ENCODE results near the gene GGT7.

GGT7 gene

DNA sequence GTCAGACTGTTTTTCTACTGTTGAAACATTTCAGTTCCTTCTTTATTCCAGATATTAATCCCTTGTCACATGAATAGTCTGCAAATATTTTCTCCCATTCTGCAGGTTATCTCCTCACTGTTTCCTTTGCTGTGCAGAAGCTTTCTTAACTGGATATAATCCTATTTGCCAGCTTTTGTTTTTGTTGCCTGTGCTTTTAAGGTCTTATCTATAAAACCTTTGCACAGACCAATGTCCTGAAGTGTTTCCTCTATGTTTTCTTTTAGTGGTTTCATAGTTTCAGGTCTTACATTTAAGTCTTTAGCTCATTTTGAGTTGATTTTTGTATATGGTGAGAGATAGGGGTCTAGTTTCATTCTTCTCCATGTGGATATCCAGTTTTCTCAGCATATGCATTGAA, 66.4 kb downstream of the GGT7 start:
- Histone ChIP-seq H3K4me1 (ENCODE audit: control insufficient read depth in 2 of 2, insufficient read depth in 1 of 2, low read depth in 1 of 2, low read length in 2 of 2) (no peaks in the 10 kb centered on the region), H2BK12ac (ENCODE audit: low read length) (no peak overlapping the region), H2AFZ (ENCODE audit: low read length) (no peak overlapping the region), H2BK120ac (ENCODE audit: low read depth, low read length) (no peak overlapping the region), H3K4me2 (ENCODE audit: insufficient read depth, low read length, poor library complexity, severe bottlenecking) (no peak overlapping the region), H3K9ac (ENCODE audit: low read depth, low read length, poor library complexity) (no peak overlapping the region), H3K4ac (ENCODE audit: low read length) (no peak overlapping the region), H3K4me3 (ENCODE audit: low read length in 2 of 2) (no peak overlapping the region), H3K27ac (replicated peaks; ENCODE audit: low read length) (no peak overlapping the region), H3K9me3 (replicated peaks in 1 of 2; ENCODE audit: control insufficient read depth in 2 of 2, insufficient read depth in 1 of 2, low read depth in 1 of 2, low read length in 2 of 2) (peaks cover 2 to 20% of the 10 kb centered on the region in 2 donors), H3K14ac (ENCODE audit: low read length) (no peak overlapping the region), H3K23ac (ENCODE audit: low read depth, low read length, poor library complexity) (no peak overlapping the region), H4K8ac (ENCODE audit: low read depth, low read length) (no peak overlapping the region), H3K18ac (ENCODE audit: low read length) (no peak overlapping the region), H2AK5ac (ENCODE audit: low read depth, low read length) (no peak overlapping the region), H4K91ac (ENCODE audit: low read depth, low read length, poor library complexity) (no peak overlapping the region), H3K27me3 (ENCODE audit: control insufficient read depth in 3 of 3, insufficient read depth in 3 of 3, low read depth in 1 of 3, low read length in 3 of 3) (no peaks in the 10 kb centered on the region), H2BK5ac (ENCODE audit: low read length) (no peak overlapping the region), H3K36me3 (replicated peaks in 1 of 2; ENCODE audit: control insufficient read depth in 2 of 2, insufficient read depth in 2 of 2, low read length in 2 of 2) (peaks cover 0 to 36% of the 10 kb centered on the region in 2 donors), H3K79me1 (ENCODE audit: low read depth, low read length) (no peaks in the 10 kb centered on the region), H2BK15ac (ENCODE audit: low read length) (no peak overlapping the region)
- DNase-seq (ENCODE audit: low spot score) = no peak

- no peak overlapping the region for H3K9ac ChIP-seq (ENCODE audit: low read depth, low read length, poor library complexity)
Measured at GRCh38 chr20:34798871-34799270, 73.8 kb downstream of the GGT7 start.

GRCh38 chr20:34798328-34798727, 74.3 kb downstream of the GGT7 start:
- no peak overlapping the region for H2BK5ac ChIP-seq (ENCODE audit: low read length)
- H3K9me3 ChIP-seq (replicated peaks in 1 of 2; ENCODE audit: control insufficient read depth in 2 of 2, insufficient read depth in 1 of 2, low read depth in 1 of 2, low read length in 2 of 2) = peaks cover 2 to 22% of the 10 kb centered on the region in 2 donors
- no peaks in the 10 kb centered on the region for H3K27me3 ChIP-seq (ENCODE audit: control insufficient read depth in 3 of 3, insufficient read depth in 3 of 3, low read depth in 1 of 3, low read length in 3 of 3)
- H3K4me3 ChIP-seq (ENCODE audit: low read length in 2 of 2) = peak overlapping the region in 1 of 2 donors; percentile 13
- no CpG with 5 or more reads among the region's 3 CpGs for WGBS, 2 donors (ENCODE audit: extremely low coverage in 2 of 2, insufficient read length in 2 of 2, insufficient replicate concordance in 1 of 2)
- H4K8ac ChIP-seq (ENCODE audit: low read depth, low read length) = no peak overlapping the region
- H4K91ac ChIP-seq (ENCODE audit: low read depth, low read length, poor library complexity) = no peak overlapping the region
- no peak overlapping the region for H2AFZ ChIP-seq (ENCODE audit: low read length)
- H2BK12ac ChIP-seq (ENCODE audit: low read length) = no peak overlapping the region
- no peaks in the 10 kb centered on the region for H3K79me1 ChIP-seq (ENCODE audit: low read depth, low read length)
- no peak overlapping the region for H3K27ac ChIP-seq (replicated peaks; ENCODE audit: low read length)
- H3K36me3 ChIP-seq (replicated peaks in 1 of 2; ENCODE audit: control insufficient read depth in 2 of 2, insufficient read depth in 2 of 2, low read length in 2 of 2) = peaks cover 0 to 9% of the 10 kb centered on the region in 2 donors
- H3K4me1 ChIP-seq (ENCODE audit: control insufficient read depth in 2 of 2, insufficient read depth in 1 of 2, low read depth in 1 of 2, low read length in 2 of 2) = no peaks in the 10 kb centered on the region
- H2BK15ac ChIP-seq (ENCODE audit: low read length) = no peak overlapping the region
- no peak overlapping the region for H2BK120ac ChIP-seq (ENCODE audit: low read depth, low read length)
- H3K4ac ChIP-seq (ENCODE audit: low read length) = no peak overlapping the region
- no peak overlapping the region for H3K18ac ChIP-seq (ENCODE audit: low read length)
- no peak overlapping the region for H3K4me2 ChIP-seq (ENCODE audit: insufficient read depth, low read length, poor library complexity, severe bottlenecking)
- H2AK5ac ChIP-seq (ENCODE audit: low read depth, low read length) = no peak overlapping the region
- no peak overlapping the region for H3K14ac ChIP-seq (ENCODE audit: low read length)
- no peak for DNase-seq (ENCODE audit: low spot score)
- H3K23ac ChIP-seq (ENCODE audit: low read depth, low read length, poor library complexity) = no peak overlapping the region
- no peak overlapping the region for H3K9ac ChIP-seq (ENCODE audit: low read depth, low read length, poor library complexity)

More at GRCh38 chr20:34798871-34799270, 73.8 kb downstream of the GGT7 start:
- Histone ChIP-seq H3K14ac (ENCODE audit: low read length) (no peak overlapping the region), H4K91ac (ENCODE audit: low read depth, low read length, poor library complexity) (no peak overlapping the region), H4K8ac (ENCODE audit: low read depth, low read length) (no peak overlapping the region), H2BK12ac (ENCODE audit: low read length) (no peak overlapping the region), H3K4me2 (ENCODE audit: insufficient read depth, low read length, poor library complexity, severe bottlenecking) (no peak overlapping the region), H3K9me3 (replicated peaks in 1 of 2; ENCODE audit: control insufficient read depth in 2 of 2, insufficient read depth in 1 of 2, low read depth in 1 of 2, low read length in 2 of 2) (peaks cover 2 to 22% of the 10 kb centered on the region in 2 donors), H2AFZ (ENCODE audit: low read length) (no peak overlapping the region), H2AK5ac (ENCODE audit: low read depth, low read length) (no peak overlapping the region), H3K4me1 (ENCODE audit: control insufficient read depth in 2 of 2, insufficient read depth in 1 of 2, low read depth in 1 of 2, low read length in 2 of 2) (no peaks in the 10 kb centered on the region), H3K79me1 (ENCODE audit: low read depth, low read length) (no peaks in the 10 kb centered on the region), H3K27me3 (ENCODE audit: control insufficient read depth in 3 of 3, insufficient read depth in 3 of 3, low read depth in 1 of 3, low read length in 3 of 3) (no peaks in the 10 kb centered on the region), H3K18ac (ENCODE audit: low read length) (no peak overlapping the region), H3K27ac (replicated peaks; ENCODE audit: low read length) (no peak overlapping the region), H3K4me3 (ENCODE audit: low read length in 2 of 2) (no peak overlapping the region), H3K36me3 (replicated peaks in 1 of 2; ENCODE audit: control insufficient read depth in 2 of 2, insufficient read depth in 2 of 2, low read length in 2 of 2) (peaks cover 0 to 15% of the 10 kb centered on the region in 2 donors), H3K23ac (ENCODE audit: low read depth, low read length, poor library complexity) (no peak overlapping the region), H2BK5ac (ENCODE audit: low read length) (no peak overlapping the region), H2BK15ac (ENCODE audit: low read length) (no peak overlapping the region), H2BK120ac (ENCODE audit: low read depth, low read length) (no peak overlapping the region), H3K4ac (ENCODE audit: low read length) (no peak overlapping the region)
- DNase-seq (ENCODE audit: low spot score) = no peak

GRCh38 chr20:34797012-34797995, 75.4 kb downstream of the GGT7 start:
- Histone ChIP-seq H3K14ac (ENCODE audit: low read length) (peak overlapping the region; percentile 56), H3K4me3 (ENCODE audit: low read length in 2 of 2) (no peak overlapping the region), H2BK15ac (ENCODE audit: low read length) (no peak overlapping the region), H2BK5ac (ENCODE audit: low read length) (no peak overlapping the region), H2AFZ (ENCODE audit: low read length) (no peak overlapping the region), H4K8ac (ENCODE audit: low read depth, low read length) (no peak overlapping the region), H2BK12ac (ENCODE audit: low read length) (no peak overlapping the region), H3K9me3 (replicated peaks in 1 of 2; ENCODE audit: control insufficient read depth in 2 of 2, insufficient read depth in 1 of 2, low read depth in 1 of 2, low read length in 2 of 2) (peaks cover 0 to 18% of the 10 kb centered on the region in 2 donors), H2AK5ac (ENCODE audit: low read depth, low read length) (no peak overlapping the region), H4K91ac (ENCODE audit: low read depth, low read length, poor library complexity) (no peak overlapping the region), H3K27ac (replicated peaks; ENCODE audit: low read length) (no peak overlapping the region), H3K4ac (ENCODE audit: low read length) (no peak overlapping the region), H3K9ac (ENCODE audit: low read depth, low read length, poor library complexity) (no peak overlapping the region), H3K79me1 (ENCODE audit: low read depth, low read length) (no peaks in the 10 kb centered on the region), H3K18ac (ENCODE audit: low read length) (no peak overlapping the region), H3K36me3 (replicated peaks in 1 of 2; ENCODE audit: control insufficient read depth in 2 of 2, insufficient read depth in 2 of 2, low read length in 2 of 2) (peaks cover 0 to 4% of the 10 kb centered on the region in 2 donors), H3K4me1 (ENCODE audit: control insufficient read depth in 2 of 2, insufficient read depth in 1 of 2, low read depth in 1 of 2, low read length in 2 of 2) (no peaks in the 10 kb centered on the region), H3K23ac (ENCODE audit: low read depth, low read length, poor library complexity) (no peak overlapping the region), H3K4me2 (ENCODE audit: insufficient read depth, low read length, poor library complexity, severe bottlenecking) (no peak overlapping the region), H3K27me3 (ENCODE audit: control insufficient read depth in 3 of 3, insufficient read depth in 3 of 3, low read depth in 1 of 3, low read length in 3 of 3) (no peaks in the 10 kb centered on the region), H2BK120ac (ENCODE audit: low read depth, low read length) (no peak overlapping the region)
- WGBS, 2 donors (ENCODE audit: extremely low coverage in 2 of 2, insufficient read length in 2 of 2, insufficient replicate concordance in 1 of 2) = no CpG with 5 or more reads among the region's 8 CpGs
- no peak for DNase-seq (ENCODE audit: low spot score)

All from neuronal stem cell (in vitro differentiated cells).